HG03575 (cell line): ENCODE measurements around the gene APBB3.
"Not testable (repeated sequence)": the region's sequence is repeated elsewhere in the genome, so short reads cannot be mapped to it uniquely, and the experiment has no call there.

Experiments used
- ATAC-seq: cut with Tn5 transposase; IDR thresholded peaks from one replicate; pipeline ENCODE4 v1.9.1; 2021; ENCODE audit not compliant: unreplicated experiment, insufficient number of reproducible peaks, low FRiP score; ENCODE audit errors: extremely low read depth

APBB3 gene

DNA sequence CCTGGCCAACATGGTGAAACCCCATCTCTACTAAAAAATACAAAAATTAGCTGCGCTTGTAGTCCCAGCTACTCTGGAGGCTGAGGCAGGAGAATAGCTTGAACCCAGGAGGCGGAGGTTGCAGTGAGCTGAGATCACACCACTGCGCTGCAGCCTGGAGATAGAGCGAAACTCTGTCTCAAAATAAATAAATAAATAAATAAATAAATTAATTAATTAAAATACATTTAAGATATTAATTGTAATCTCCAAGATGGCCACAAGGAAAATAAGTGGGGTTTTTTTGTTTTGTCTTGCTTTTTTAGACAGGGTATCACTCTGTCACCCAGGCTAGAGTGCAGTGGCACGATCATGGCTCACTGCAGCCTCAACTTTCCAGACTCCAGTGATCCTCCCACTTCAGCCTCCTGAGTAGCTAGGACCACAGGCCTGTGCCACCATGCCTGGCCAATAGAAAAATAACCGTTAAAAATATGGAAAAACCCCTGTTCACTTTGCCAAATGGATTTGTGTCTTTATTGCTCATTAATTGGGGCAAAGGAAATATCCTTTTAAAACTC lies 14.9 kb upstream of the APBB3 start:
- not testable (repeated sequence) for ATAC-seq

DNA sequence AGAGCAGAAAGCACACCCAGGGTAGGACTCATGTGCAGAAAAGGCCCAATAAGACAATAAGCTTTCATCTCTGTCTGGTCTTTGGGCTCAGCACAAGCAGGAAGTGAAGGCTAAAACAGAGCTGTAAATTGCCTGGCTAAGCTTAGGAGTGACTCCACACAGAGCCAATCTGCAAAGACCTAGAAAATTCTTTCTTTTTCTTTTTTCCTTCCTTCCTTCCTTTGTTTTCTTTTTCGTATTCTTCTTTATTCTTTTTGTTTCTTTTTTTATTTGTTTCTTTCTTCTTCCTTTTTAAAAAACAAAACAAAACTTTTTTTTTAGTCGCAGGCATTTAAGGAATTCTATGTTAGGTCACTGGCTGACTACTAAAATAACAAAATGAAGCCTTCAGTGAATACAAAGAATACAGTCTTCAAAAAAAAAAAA lies 12.4 kb upstream of the APBB3 start:
- ATAC-seq = no peak

DNA sequence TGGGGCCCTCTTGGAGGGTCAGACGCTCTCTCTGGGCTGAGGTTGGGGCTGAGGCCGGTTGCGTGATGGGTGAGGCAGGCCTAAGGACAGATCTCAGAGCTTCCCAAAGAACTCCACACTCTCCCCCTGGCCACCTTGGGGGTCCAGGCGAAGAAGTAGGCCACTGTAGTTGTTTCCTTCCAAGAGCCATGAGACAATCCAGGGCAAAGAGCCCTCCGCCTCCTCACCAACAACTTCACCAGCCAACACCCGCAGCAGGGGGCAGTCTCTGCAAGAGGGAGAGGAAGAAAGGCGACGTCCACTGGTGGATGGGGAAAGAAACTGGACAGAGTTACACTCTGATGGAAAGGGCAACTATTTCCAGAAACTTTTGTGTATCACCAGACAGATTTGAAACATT lies 10.9 kb upstream of the APBB3 start:
- no peak for ATAC-seq

DNA sequence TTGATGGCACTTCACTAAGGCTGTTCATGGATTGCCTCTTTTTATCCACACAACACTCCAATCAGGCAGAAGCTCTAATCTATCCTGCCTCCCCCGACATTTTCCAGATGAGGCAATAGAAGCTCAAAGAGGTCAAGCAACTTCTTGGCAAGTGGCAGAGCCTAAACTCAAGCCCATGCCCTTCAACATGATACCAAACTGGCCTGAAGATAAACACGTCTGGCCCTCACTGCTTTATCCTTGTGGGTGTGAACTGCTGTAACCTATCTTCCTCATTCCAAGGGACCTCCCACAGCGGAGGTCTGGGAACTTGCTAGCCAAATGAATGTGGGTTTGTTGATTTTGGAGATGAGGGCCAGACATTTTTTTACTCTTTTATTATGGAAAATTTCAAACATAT lies 9.8 kb upstream of the APBB3 start:
- no peak for ATAC-seq

DNA sequence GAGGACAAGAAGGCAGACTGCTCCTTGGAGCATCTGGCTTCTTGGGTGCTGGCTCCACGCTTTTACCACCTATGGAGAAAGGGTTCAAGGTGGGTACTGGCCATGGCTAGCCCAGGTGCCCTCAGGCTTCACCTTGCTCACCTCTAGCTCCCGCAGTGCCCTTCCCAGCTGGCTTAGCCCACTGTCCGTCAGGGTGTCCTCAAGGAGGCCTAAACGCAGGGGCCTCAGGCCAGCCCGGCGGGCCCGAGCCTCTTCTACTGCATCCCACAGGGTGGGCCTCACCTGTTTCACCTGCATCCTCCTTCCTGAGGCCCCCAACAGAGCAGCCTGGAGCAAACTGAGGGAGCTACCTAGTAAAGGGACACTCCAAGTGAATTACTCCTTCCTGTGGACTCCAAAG lies 9.3 kb upstream of the APBB3 start:
- no peak for ATAC-seq

DNA sequence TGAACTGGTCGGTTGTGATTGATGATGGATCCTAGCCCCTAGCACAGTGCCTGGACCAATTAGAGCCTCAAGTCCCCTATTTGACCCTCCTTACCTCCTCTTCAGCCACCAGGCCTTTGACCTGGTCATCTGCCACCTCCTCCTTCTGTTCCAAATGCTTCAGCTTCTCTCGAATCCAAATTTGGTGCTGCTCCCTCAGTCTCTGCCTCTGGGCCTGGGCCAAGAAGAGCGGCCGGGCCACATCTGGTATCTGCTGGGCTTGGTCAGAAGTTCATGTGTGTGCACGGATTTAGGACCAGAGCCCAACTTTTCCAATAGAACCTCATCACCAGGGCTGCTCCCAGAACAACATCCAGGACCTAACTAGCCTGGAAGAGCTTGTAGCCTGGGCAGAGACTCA lies 6.7 kb upstream of the APBB3 start:
- no peak for ATAC-seq

DNA sequence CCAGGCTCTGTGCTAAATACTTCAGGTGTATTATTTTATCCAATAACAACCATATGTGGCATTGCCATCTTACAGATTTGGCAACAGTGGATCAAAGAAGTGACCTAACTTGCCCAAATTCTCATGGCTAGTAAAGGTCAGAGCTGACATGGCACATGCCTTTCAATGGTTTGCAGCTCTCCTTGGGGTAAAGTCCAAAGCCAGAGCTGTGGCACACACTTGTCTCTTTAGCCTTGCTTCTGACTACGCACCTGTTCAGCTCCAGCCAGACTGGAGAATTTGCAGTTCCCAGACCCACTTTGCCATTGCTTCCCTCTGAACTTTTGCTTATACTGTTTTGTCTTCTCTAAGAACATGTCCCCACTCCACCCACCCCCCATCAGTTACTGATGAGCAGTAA lies 6.1 kb upstream of the APBB3 start:
- no peak for ATAC-seq

DNA sequence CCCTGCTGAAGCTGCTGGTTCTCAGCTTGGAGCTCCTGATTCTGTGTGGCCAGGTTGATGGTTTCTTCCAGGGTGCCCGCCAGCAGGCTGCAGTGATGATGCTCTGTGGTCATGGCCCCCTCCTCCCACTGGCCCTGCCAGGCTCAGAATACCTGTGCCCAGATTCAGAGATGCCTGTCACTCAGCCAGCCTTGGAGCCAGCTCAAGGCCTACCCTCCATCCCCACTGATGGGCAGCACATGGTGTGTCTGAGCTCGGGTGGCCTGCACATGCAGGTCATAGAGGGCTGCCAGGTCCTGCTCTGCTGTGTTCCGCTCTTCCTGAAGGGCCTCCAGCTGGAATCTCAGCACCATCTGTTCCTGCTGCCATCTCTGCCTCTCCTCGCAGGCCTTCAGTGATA lies 5.7 kb upstream of the APBB3 start:
- ATAC-seq = no peak

DNA sequence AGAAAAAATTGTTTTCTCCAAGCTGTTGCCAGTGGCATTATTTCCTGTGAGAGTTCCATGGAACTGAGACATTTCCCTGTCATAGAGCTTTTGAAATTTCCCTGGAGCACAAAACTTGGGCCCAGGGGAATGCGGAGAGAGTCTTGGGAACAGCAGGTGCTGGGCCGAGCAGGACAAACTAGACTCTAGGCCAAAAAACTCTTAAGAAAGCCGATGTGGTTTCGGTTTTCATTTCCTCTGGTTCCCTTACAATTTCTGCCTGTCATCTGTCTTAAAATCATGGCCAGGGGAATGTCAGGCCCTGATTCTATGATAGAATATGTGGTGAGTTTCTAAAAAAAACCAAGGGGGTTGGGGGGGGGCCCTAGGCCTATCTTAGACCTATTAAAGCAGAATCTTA lies 4.8 kb upstream of the APBB3 start:
- ATAC-seq = no peak

DNA sequence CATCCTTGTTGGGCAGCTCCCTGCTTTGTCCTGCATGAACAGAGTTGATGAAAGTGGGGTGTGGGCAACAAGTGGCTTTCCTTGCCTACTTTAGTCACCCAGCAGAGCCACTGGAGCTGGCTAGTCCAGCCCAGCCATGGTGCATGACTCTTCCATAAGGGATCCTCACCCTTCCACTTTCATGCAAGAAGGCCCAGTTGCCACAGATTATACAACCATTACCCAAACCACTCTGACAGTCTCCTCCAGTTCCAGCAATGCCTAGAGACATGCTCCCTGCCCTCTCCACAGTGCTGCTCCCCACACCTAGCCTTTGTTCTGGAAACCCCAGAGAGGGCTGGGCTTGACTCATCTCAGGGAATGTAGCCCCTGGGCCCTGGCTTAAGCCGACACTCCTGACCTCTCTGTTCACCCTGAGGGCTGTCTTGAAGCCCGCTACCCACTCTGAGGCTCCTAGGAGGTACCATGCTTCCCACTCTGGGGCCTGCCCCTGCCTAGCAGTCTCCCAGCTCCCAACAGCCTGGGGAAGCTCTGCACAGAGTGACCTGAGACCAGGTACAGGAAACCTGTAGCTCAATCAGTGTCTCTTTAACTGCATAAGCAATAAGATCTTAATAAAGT lies 4.2 kb upstream of the APBB3 start:
- no peak for ATAC-seq

DNA sequence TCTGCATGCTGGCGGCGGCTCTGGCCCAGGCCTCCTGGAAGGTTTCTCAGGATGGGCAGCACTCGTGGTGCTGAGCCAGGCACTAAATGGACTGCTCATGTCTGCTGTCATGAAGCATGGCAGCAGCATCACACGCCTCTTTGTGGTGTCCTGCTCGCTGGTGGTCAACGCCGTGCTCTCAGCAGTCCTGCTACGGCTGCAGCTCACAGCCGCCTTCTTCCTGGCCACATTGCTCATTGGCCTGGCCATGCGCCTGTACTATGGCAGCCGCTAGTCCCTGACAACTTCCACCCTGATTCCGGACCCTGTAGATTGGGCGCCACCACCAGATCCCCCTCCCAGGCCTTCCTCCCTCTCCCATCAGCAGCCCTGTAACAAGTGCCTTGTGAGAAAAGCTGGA lies 3.5 kb upstream of the APBB3 start:
- no peak for ATAC-seq

DNA sequence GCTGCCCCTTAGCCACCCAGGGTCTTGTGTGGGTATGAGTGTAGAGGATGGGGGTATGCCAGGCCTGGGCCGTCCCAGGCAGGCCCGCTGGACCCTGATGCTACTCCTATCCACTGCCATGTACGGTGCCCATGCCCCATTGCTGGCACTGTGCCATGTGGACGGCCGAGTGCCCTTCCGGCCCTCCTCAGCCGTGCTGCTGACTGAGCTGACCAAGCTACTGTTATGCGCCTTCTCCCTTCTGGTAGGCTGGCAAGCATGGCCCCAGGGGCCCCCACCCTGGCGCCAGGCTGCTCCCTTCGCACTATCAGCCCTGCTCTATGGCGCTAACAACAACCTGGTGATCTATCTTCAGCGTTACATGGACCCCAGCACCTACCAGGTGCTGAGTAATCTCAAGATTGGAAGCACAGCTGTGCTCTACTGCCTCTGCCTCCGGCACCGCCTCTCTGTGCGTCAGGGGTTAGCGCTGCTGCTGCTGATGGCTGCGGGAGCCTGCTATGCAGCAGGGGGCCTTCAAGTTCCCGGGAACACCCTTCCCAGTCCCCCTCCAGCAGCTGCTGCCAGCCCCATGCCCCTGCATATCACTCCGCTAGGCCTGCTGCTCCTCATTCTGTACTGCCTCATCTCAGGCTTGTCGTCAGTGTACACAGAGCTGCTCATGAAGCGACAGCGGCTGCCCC lies 2.9 kb upstream of the APBB3 start:
- ATAC-seq = no peak

DNA sequence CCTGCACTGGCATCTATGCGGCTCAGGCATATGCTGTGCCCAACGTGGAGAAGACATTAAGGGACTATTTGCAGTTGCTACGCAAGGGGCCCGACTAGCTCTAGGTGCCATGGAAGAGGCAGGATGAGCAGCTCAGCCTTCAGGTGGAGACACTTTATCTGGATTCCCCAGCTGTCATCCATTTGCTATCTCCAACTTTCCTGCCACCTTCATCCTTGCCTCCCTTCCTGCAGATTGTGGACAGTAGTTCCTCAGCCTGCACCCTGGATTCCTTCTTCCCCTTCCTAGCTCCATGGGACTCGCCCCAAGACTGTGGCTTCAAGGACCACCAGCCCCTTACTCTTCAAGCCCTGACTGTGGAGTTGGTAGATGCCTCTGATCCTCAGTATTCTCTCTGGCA lies 2.3 kb upstream of the APBB3 start:
- ATAC-seq = no peak

DNA sequence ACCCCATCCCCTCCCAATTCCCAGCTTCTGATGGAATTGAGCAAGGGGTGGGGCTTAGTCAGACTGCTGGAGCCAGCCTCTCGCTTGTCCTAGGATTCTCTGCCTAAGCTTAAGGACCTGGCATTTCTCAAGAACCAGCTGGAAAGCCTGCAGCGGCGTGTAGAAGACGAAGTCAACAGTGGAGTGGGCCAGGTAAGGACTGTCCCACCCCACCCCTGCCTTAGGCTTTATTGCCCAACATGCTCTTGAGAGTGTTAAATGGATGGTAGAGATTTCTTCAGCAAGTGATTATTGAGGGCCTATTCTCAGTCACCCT lies 1.3 kb upstream of the APBB3 start:
- ATAC-seq = no peak

DNA sequence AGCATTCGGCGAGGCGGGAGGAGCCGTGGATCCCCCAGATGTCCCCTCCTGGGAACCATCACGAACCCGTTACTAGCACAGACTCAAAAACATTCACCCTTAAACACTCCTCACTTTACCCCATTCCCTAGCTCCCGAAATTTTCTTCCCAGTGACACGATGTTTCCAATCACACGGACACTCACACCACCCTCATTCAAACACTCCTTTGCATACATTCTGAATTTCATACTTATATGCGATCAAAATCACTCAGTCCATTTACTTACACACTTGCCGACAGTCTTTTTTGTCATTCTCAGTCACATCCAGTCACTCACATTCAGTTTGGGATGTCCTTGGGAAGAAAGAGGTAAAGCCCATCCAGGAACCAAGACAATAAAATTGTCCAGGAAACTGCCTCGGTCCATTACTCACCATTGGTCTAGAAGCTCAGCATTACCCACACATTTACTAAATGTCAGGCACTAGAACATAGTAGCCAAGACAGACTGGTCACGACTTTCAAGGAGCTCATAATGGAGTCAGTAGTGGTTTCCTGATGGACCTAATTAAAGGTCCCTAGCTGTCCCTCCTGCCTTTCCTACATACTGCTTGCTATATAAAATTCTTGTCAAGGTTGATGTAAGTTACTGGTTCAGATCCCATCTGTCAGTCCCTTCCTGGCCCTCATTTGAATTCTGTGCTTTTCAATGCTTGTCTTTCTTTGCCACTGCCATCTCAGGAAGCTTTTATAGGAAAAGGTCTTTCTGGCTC lies 804 bp upstream of the APBB3 start:
- ATAC-seq = no peak

DNA sequence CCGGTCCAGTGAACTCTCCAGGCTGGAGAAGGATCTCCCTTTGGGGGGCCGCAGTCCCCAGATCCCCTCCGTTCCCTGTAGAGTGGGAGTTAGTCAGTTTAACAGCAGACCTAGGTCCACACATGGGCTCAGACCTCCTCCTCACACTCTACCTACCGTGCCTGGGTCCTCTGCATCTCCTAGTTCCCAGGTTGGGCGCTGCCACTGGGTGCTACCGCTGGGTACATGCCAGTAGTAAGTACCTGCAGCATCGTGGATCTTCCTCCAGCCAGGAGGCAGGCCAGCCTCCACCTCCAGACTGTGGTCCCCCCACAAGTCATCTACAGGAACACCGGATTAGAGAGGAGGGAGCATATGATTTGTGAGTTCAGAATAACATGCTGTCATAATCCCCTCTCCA lies 802 bp downstream of the APBB3 start:
- no peak for ATAC-seq

DNA sequence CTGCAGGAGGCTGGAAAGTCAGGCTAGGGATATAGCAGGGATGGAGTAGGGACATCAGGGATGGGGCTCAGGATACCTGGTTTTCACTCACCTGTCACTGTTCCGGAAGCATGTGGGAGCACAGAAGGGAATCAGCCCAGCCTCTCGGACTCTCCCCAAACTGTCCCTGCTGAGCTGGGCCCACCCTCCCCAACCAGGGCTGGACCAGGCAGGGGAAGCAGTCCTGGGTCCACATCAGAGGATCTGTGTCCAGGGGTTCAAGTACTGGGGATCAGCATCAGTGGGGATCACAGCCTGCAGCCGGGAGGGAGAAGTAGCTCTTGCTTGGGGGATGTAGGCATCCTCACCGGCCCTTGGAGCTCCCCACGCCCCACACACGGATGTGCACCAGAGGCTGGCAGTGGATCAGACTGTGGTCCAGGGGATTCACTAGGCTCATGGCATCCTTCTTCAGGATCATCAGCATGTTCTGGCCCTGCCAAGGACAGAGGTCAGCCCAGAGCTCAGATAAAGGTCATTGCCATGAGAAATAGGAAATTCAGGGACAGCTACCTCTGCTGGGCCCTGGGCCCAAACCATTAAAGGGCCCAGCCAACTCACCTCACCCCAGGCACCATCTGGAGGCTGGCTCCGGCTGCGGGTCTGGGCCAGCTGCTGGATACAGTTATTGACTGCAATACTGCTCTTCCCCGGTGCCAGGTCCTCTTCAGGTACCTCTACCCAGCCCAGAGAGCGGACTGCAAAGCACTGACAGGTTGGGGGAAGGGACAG lies 2.5 kb downstream of the APBB3 start:
- no peak for ATAC-seq

DNA sequence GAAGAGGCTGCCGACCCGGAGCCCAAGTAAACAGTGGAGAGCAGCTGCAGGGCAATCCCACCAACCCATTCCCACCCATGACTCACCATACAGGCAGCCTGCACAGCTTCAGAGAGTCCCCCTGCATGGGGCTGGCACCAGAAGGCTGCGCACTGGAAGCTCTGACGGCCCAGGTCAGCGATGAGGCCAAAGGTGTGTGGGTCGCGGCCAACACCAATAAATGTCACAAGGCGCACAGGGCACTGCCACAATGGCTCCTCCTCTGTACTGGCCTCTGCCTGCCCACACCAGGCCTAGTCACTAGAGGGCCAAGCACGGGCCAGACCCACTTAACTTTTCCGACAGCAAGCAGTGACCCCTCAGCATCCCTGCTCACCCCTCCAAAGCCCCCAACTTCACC lies 4.2 kb downstream of the APBB3 start:
- ATAC-seq = no peak

DNA sequence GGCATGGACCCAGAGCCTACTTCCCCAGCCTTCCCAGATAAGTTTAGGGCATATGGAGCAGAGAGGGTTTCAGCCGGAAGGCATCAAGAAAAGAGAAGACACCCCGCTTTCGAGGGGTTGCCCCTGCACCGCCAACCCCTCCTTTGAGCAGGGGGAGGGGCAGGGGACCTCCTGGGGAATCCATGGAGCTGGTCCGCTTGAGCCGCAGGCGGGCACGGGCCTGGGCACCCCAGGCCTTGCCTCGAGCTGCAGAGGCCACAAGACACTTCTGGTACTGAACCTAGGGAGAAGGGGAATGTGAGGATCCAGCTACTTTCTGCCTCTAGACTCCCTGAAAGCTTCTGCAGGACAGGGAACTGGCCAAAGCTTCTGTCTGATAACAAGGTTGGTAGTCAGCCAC lies 5.9 kb downstream of the APBB3 start:
- no peak for ATAC-seq

DNA sequence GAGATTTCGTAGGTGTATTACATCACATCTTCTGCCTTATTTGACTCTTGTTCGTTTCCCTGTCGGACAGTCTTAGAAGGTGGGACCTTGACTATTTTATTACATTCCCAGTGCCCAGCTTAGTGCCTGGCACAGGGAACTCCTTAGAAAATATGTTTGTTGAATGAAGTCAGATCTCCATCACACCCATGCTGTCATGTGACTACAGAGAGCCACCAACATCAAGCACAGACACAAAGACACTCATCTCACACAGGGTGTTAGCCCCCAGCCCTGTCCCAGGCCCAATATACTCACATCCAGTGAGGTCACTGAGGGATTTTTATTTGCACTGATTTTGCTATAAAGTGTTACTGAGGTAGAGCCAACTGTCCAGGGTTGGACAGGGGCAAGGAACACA lies 6.4 kb downstream of the APBB3 start:
- ATAC-seq = no peak
